K562 (cell line): ENCODE measurements around the gene ADAR. TPM values are rescaled to one million over a fixed set of nuclear protein-coding genes. Genes with fewer than 3 reads are reported as not detected.

Source experiments
- CBFA2T2 ChIP-seq: fragments of 450-650 bp; conservative IDR thresholded peaks from 2 replicates; pipeline ENCODE4 v1.6.1; 2017; ENCODE audit warnings: mild to moderate bottlenecking
- DACH1 ChIP-seq: fragments of 450-650 bp; IDR thresholded peaks from 2 replicates; pipeline ENCODE4 v1.6.1; 2018; ENCODE audit not compliant: partially characterized antibody
- ELF2 ChIP-seq: fragments of 250-450 bp; sonication (Bioruptor Pico); IDR thresholded peaks from 2 replicates; pipeline ENCODE4 v1.5.0; 2021; ENCODE audit warnings: mild to moderate bottlenecking
- FOSL1 ChIP-seq: fragments of 200-800 bp; sonication (Bioruptor generic); conservative IDR thresholded peaks from 2 replicates; pipeline ENCODE4 v1.6.1; 2016; ENCODE audit warnings: missing genetic modification characterization, missing compliant biosample characterization
- HEY1 ChIP-seq: fragments of 250-450 bp; sonication (Bioruptor Pico); IDR thresholded peaks from 2 replicates; pipeline ENCODE4 v1.5.0; 2020; ENCODE audit warnings: mild to moderate bottlenecking, moderate library complexity, borderline replicate concordance
- JUND ChIP-seq, 2 experiments: IDR thresholded peaks; 2 replicates in 1 of 2; 3 replicates in 1 of 2; pipeline ENCODE4 v1.6.1; 2011; ENCODE audit warnings: borderline replicate concordance in 2 of 2, low read depth in 2 of 2, low read length in 2 of 2, improper control_type of control experiment in 1 of 2, missing biosample characterization in 1 of 2, missing genetic modification characterization in 1 of 2, missing genetic modification reagents in 1 of 2
- KLF16 ChIP-seq: IDR thresholded peaks from 2 replicates; pipeline ENCODE4 v1.6.1; 2016; ENCODE audit warnings: antibody characterized with exemption
- MTA2 ChIP-seq: fragments of 450-650 bp; IDR thresholded peaks from 2 replicates; pipeline ENCODE4 v1.6.1; 2016; ENCODE audit warnings: low read depth
- MTA3 ChIP-seq: fragments of 450-650 bp; formaldehyde crosslinking; IDR thresholded peaks from 2 replicates; pipeline ENCODE4 v1.6.1; 2017; ENCODE audit warnings: mild to moderate bottlenecking, borderline replicate concordance
- NFYB ChIP-seq: IDR thresholded peaks from 2 replicates; pipeline ENCODE4 v1.6.1; 2011; ENCODE audit warnings: mild to moderate bottlenecking, moderate library complexity; ENCODE audit not compliant: insufficient read length; ENCODE audit errors: extremely low read depth
- NUFIP1 ChIP-seq: fragments of 450-650 bp; IDR thresholded peaks from 2 replicates; pipeline ENCODE4 v1.6.1; 2018; ENCODE audit not compliant: partially characterized antibody
- PKNOX1 ChIP-seq: fragments of 450-650 bp; IDR thresholded peaks from 2 replicates; pipeline ENCODE4 v1.6.1; 2016
- SMARCC2 ChIP-seq: fragments of 450-650 bp; IDR thresholded peaks from 2 replicates; pipeline ENCODE4 v1.6.1; 2017; ENCODE audit warnings: antibody characterized with exemption, moderate library complexity, mild to moderate bottlenecking, low read depth
- SREBF2 ChIP-seq: sonication (generic); formaldehyde crosslinking; IDR thresholded peaks from 2 replicates; pipeline ENCODE4 v1.4.0; 2020; ENCODE audit warnings: mild to moderate bottlenecking, missing genetic modification reagents
- TRIM24 ChIP-seq, 2 experiments: fragments of 450-650 bp; IDR thresholded peaks; 2 replicates each; pipeline ENCODE4 v1.6.1; 2016
- ZNF311 ChIP-seq: fragments of 250-450 bp; sonication (Bioruptor Pico); IDR thresholded peaks from 2 replicates; pipeline ENCODE4 v1.4.0; 2020; ENCODE audit warnings: mild to moderate bottlenecking, moderate library complexity
- ZNF318 ChIP-seq, 2 experiments: fragments of 450-650 bp; IDR thresholded peaks; 2 replicates each; pipeline ENCODE4 v1.6.1; 2016; ENCODE audit warnings: mild to moderate bottlenecking in 2 of 2, borderline replicate concordance in 1 of 2, low read depth in 1 of 2, moderate library complexity in 1 of 2
- ZNF785 ChIP-seq: fragments of 250-450 bp; sonication (Bioruptor Pico); IDR thresholded peaks from 2 replicates; pipeline ENCODE4 v1.4.0; 2020; ENCODE audit warnings: mild to moderate bottlenecking
- polyA plus RNA-seq, 8 experiments: library from polyadenylated mRNA; depleted of rRNA in 4 of 8; stranded (reverse) in 5 of 8; unstranded in 3 of 8; fragments of >200 nt; fragmentation: Nextera tagmentation in 2 of 8; fragmentation: Illumina TruSeq in 1 of 8; extraction: Ambion mirVana in 2 of 8; extraction: Trizol in 1 of 8; gene quantifications; 2 replicates each; pipeline versions ENCODE4 v1.2.1 to v1.2.3, GENCODE V29; 2011 to 2014; ENCODE audit warnings: inconsistent platforms in 1 of 8, missing spikeins in 1 of 8
- total RNA-seq, 7 experiments: library from RNA; depleted of rRNA in 6 of 7; stranded (reverse); fragments of >200 nt in 6 of 7; fragmentation: Illumina TruSeq in 2 of 7; extraction: Trizol in 2 of 7; gene quantifications; 2 replicates each; pipeline versions ENCODE4 v1.2.1 to v1.2.3, GENCODE V29; 2011 to 2021; ENCODE audit warnings: low replicate concordance in 1 of 7

The ADAR gene
- total and polyA plus RNA-seq, 9 of the 15 experiments (the other 6 are each of a cell fraction or from before 2014, with no cell fraction given) = 30.1 to 123 (median 60.2) TPM

- TF ChIP-seq ZNF318 (IDR thresholded peaks at IDR 0.05; ENCODE audit: borderline replicate concordance in 1 of 2, low read depth in 1 of 2) = peak; percentile 67 to 77; a peak in 2 of 4 replicates
- peak in 1 of 2 experiments; percentile 72; a peak in 2 of 4 replicates for TF ChIP-seq TRIM24 (IDR thresholded peaks at IDR 0.05)
- peak; percentile 93 for TF ChIP-seq FOSL1
- peak; percentile 69; the same call in 1 of the 2 replicates for TF ChIP-seq MTA3
- no peak for TF ChIP-seq NUFIP1
- TF ChIP-seq SMARCC2 = peak; percentile 88
- TF ChIP-seq CBFA2T2 = peak; percentile 85
- TF ChIP-seq ELF2 = no peak
- no peak for TF ChIP-seq ZNF311
- peak; percentile 81 for TF ChIP-seq KLF16
- no peak for TF ChIP-seq NFYB
- no peak for TF ChIP-seq SREBF2 (CRISPR knock-in tag)
- TF ChIP-seq DACH1 = peak; percentile 61
- TF ChIP-seq PKNOX1 = no peak; the same call in 1 of the 2 replicates
- TF ChIP-seq HEY1 (CRISPR knock-in tag) = 0 out of 2 replicates have a peak, but pooled peaks have one; percentile 15
- TF ChIP-seq MTA2 = peak; percentile 89
- TF ChIP-seq ZNF785 (CRISPR knock-in tag) = no peak
- peak; percentile 51 for TF ChIP-seq JUND (IDR thresholded peaks at IDR 0.05; ENCODE audit: borderline replicate concordance, low read depth, low read length)
- peak; percentile 71; the same call in 1 of the 3 replicates for TF ChIP-seq JUND (tag; IDR thresholded peaks at IDR 0.05; ENCODE audit: borderline replicate concordance, low read depth, low read length)
Observed at GRCh38 chr1:154629061-154629674, 21.2 kb upstream of the ADAR start (continued).
